HL-60 (cell line): ENCODE data around the gene NUBPL.

Experiments
- DNase-seq, 2 experiments: peaks; one replicate each; pipeline ENCODE4 v3.0.0-alpha.2; 2010 to 2020; ENCODE audit warnings: low read depth in 1 of 2, low spot score in 1 of 2
- H3K27ac ChIP-seq: fragments of 250-450 bp; sonication (Bioruptor Pico); replicated peaks from 2 replicates; pipeline ENCODE4 v1.5.1; 2020; ENCODE audit warnings: mild to moderate bottlenecking, moderate library complexity
- H3K27me3 ChIP-seq: fragments of 250-450 bp; sonication (Bioruptor Pico); 2 replicates; pipeline ENCODE4 v1.5.1; 2021; ENCODE audit warnings: mild to moderate bottlenecking, moderate library complexity; ENCODE audit not compliant: insufficient read depth, poor library complexity, severe bottlenecking
- H3K4me3 ChIP-seq: replicated peaks from 2 replicates; pipeline ENCODE4 v1.5.1; 2011; ENCODE audit warnings: mild to moderate bottlenecking, control low read depth, low read length; ENCODE audit not compliant: insufficient read depth
- CTCF ChIP-seq: IDR thresholded peaks from one replicate; pipeline ENCODE4 v1.5.1; 2011; ENCODE audit warnings: low read length, control low read depth, inconsistent platforms; ENCODE audit not compliant: insufficient read depth
- GABPA ChIP-seq: IDR thresholded peaks from 2 replicates; pipeline ENCODE4 v1.6.1; 2012; ENCODE audit warnings: low read depth
- POLR2AphosphoS5 ChIP-seq: IDR thresholded peaks from 2 replicates; pipeline ENCODE4 v1.6.1; 2012; ENCODE audit warnings: low read depth
- REST ChIP-seq: IDR thresholded peaks from 2 replicates; pipeline ENCODE4 v1.6.1; 2012; ENCODE audit warnings: low read depth; ENCODE audit not compliant: insufficient replicate concordance
- SPI1 ChIP-seq: IDR thresholded peaks from 2 replicates; pipeline ENCODE4 v1.6.1; 2012; ENCODE audit warnings: low read depth, mild to moderate bottlenecking, borderline replicate concordance

Gene NUBPL

GRCh38 chr14:31657917-31658316, 96.7 kb downstream of the NUBPL start:
- no peak overlapping the region for H3K4me3 ChIP-seq
- DNase-seq: no peak
- TF ChIP-seq CTCF: no peak
- TF ChIP-seq REST: no peak
- TF ChIP-seq POLR2AphosphoS5: no peak
- TF ChIP-seq GABPA: no peak
- no peak for TF ChIP-seq SPI1
- no peaks in the 10 kb centered on the region for H3K27me3 ChIP-seq
- H3K27ac ChIP-seq: no peak overlapping the region

- H3K4me3 ChIP-seq: no peak overlapping the region
- no peak for DNase-seq
- no peaks in the 10 kb centered on the region for H3K27me3 ChIP-seq
- TF ChIP-seq POLR2AphosphoS5 (no peak), CTCF (no peak)
- no peak overlapping the region for H3K27ac ChIP-seq
These were observed 98.1 kb downstream of the NUBPL start for GRCh38 chr14:31659278-31659677.

- TF ChIP-seq POLR2AphosphoS5 (no peak), CTCF (no peak), REST (no peak), GABPA (no peak), SPI1 (no peak)
- no peak overlapping the region for H3K4me3 ChIP-seq
These were observed 99.0 kb downstream of the NUBPL start for GRCh38 chr14:31660191-31660590.

GRCh38 chr14:31660728-31661127, 99.5 kb downstream of the NUBPL start:
- Histone ChIP-seq H3K4me3 (no peak overlapping the region), H3K27ac (no peak overlapping the region), H3K27me3 (no peaks in the 10 kb centered on the region)
- no peak for DNase-seq
- TF ChIP-seq SPI1 (no peak), CTCF (no peak), REST (no peak), POLR2AphosphoS5 (no peak), GABPA (no peak)

More at GRCh38 chr14:31660191-31660590, 99.0 kb downstream of the NUBPL start:
- Histone ChIP-seq H3K27ac (no peak overlapping the region), H3K27me3 (no peaks in the 10 kb centered on the region)
- DNase-seq: no peak
